A549 (cell line): Measurements from ENCODE around the gene ZNF727. TPM values are rescaled to one million over a fixed set of nuclear protein-coding genes. Genes with fewer than 3 reads are reported as not detected.
"Not testable (repeated sequence)": the region's sequence is repeated elsewhere in the genome, so short reads cannot be mapped to it uniquely, and the experiment has no call there.

ENCODE experiments used
- ATAC-seq, 2 experiments: fragments of 200-7000 bp in 1 of 2; fragments of >200 bp in 1 of 2; cut with Nextera tagmentation in 1 of 2; cut with Tn5 transposase in 1 of 2; 3 replicates each; pipeline versions ENCODE4 v1.8.0 to v1.9.1; 2018 to 2020; ENCODE audit warnings: mild to moderate bottlenecking in 1 of 2, moderate library complexity in 1 of 2
- CTCF ChIA-PET: fragments of 300-600 bp; sonication (Branson Sonifier 250); formaldehyde crosslinking; extraction: SDS; loops from one replicate; lab custom pipeline; 2021; ENCODE audit warnings: antibody characterized with exemption, inconsistent platforms; lab: Yijun Ruan, JAX
- POLR2A ChIA-PET: fragments of 350-600 bp; formaldehyde crosslinking; extraction: SDS; loops from one replicate; lab custom pipeline; 2021; ENCODE audit warnings: antibody characterized with exemption, inconsistent platforms; lab: Yijun Ruan, JAX
- DNase-seq, 2 experiments: peaks; one replicate each; pipeline versions ENCODE4 v3.0.0 to v3.0.0-alpha.2; 2011 to 2016; ENCODE audit warnings: low read depth in 1 of 2, low spot score in 1 of 2
- FAIRE-seq: peaks from 2 replicates; lab custom pipeline; 2011; peaks lifted over from hg19 to GRCh38; lab: Jason Lieb, UNC
- H3K27ac ChIP-seq, 2 experiments: fragments of >200 bp; sonication (Bioruptor Twin); formaldehyde crosslinking; 3 replicates each; pipeline ENCODE4 v1.5.1; 2016 to 2017
- H3K4me1 ChIP-seq: fragments of >200 bp; sonication (Bioruptor Twin); formaldehyde crosslinking; 3 replicates; pipeline ENCODE4 v1.6.1; 2016
- H3K4me2 ChIP-seq: fragments of >200 bp; sonication (Bioruptor Twin); formaldehyde crosslinking; 3 replicates; pipeline ENCODE4 v1.6.1; 2016
- H3K4me3 ChIP-seq: fragments of >200 bp; sonication (Bioruptor Twin); formaldehyde crosslinking; 3 replicates; pipeline ENCODE4 v1.5.1; 2016
- H3K9me3 ChIP-seq: fragments of >200 bp; sonication (Bioruptor Twin); formaldehyde crosslinking; 3 replicates; pipeline ENCODE4 v1.6.1; 2016
- CBX2 ChIP-seq: fragments of 200-600 bp; sonication (generic); IDR thresholded peaks from 2 replicates; pipeline ENCODE4 v1.6.1; 2016; ENCODE audit warnings: low read depth, mild to moderate bottlenecking, borderline replicate concordance
- EHF ChIP-seq: fragments of 250-450 bp; sonication (Bioruptor Pico); IDR thresholded peaks from 2 replicates; pipeline ENCODE4 v1.5.0; 2020; ENCODE audit warnings: mild to moderate bottlenecking
- EHMT2 ChIP-seq: fragments of 200-600 bp; sonication (generic); IDR thresholded peaks from 2 replicates; pipeline ENCODE4 v1.6.1; 2016; ENCODE audit warnings: antibody characterized with exemption, low read depth, mild to moderate bottlenecking, moderate library complexity
- EP300 ChIP-seq, 2 experiments: fragments of >200 bp; sonication (Bioruptor Twin); formaldehyde crosslinking; IDR thresholded peaks; 2 replicates in 1 of 2; 3 replicates in 1 of 2; pipeline ENCODE4 v1.6.1; 2016 to 2017
- FOXS1 ChIP-seq: fragments of 250-450 bp; sonication (Bioruptor Pico); IDR thresholded peaks from 2 replicates; pipeline ENCODE4 v1.5.0; 2020; ENCODE audit warnings: mild to moderate bottlenecking, moderate library complexity
- HDAC2 ChIP-seq: fragments of 200-600 bp; sonication (generic); IDR thresholded peaks from 2 replicates; pipeline ENCODE4 v1.6.1; 2016
- HEYL ChIP-seq: fragments of 250-450 bp; sonication (Bioruptor Pico); IDR thresholded peaks from 2 replicates; pipeline ENCODE4 v1.8.0; 2021; ENCODE audit warnings: mild to moderate bottlenecking, moderate library complexity
- HOXB13 ChIP-seq: fragments of 250-450 bp; sonication (Bioruptor Pico); IDR thresholded peaks from 2 replicates; pipeline ENCODE4 v1.5.0; 2020; ENCODE audit warnings: low read depth, mild to moderate bottlenecking, moderate library complexity
- HOXB5 ChIP-seq: fragments of 250-450 bp; sonication (Bioruptor Pico); IDR thresholded peaks from 2 replicates; pipeline ENCODE4 v1.5.0; 2020; ENCODE audit warnings: mild to moderate bottlenecking, moderate library complexity
- JUN ChIP-seq, 2 experiments: fragments of >200 bp; sonication (Bioruptor Twin); formaldehyde crosslinking; IDR thresholded peaks; 2 replicates in 1 of 2; 3 replicates in 1 of 2; pipeline ENCODE4 v1.6.1; 2016 to 2017
- JUNB ChIP-seq: fragments of >200 bp; sonication (Bioruptor Twin); formaldehyde crosslinking; IDR thresholded peaks from 2 replicates; pipeline ENCODE4 v1.6.1; 2016
- KDM1A ChIP-seq: fragments of 200-600 bp; sonication (generic); IDR thresholded peaks from 2 replicates; pipeline ENCODE4 v1.6.1; 2016; ENCODE audit warnings: low read depth, mild to moderate bottlenecking
- MAZ ChIP-seq: fragments of 150-350 bp; IDR thresholded peaks from 2 replicates; pipeline ENCODE4 v1.6.1; 2014; ENCODE audit warnings: antibody characterized with exemption, low read depth, low read length, borderline replicate concordance
- NFE2L2 ChIP-seq: fragments of 150-350 bp; conservative IDR thresholded peaks from 2 replicates; pipeline ENCODE4 v1.6.1; 2014; ENCODE audit warnings: low read length
- NPAS2 ChIP-seq: fragments of 250-450 bp; sonication (Bioruptor Pico); IDR thresholded peaks from 2 replicates; pipeline ENCODE4 v1.8.0; 2022; ENCODE audit warnings: mild to moderate bottlenecking, moderate library complexity, borderline replicate concordance
- POLR2A ChIP-seq: IDR thresholded peaks from 2 replicates; pipeline ENCODE4 v1.6.1; 2012; ENCODE audit warnings: mild to moderate bottlenecking, low read length
- POLR2AphosphoS2 ChIP-seq: conservative IDR thresholded peaks from 2 replicates; pipeline ENCODE4 v1.6.1; 2012; ENCODE audit warnings: low read length, improper control_type of control experiment, inconsistent platforms
- RCOR1 ChIP-seq: fragments of 150-350 bp; IDR thresholded peaks from 2 replicates; pipeline ENCODE4 v1.6.1; 2014; ENCODE audit warnings: antibody characterized with exemption, low read length, low read depth
- RNF2 ChIP-seq: fragments of 200-600 bp; sonication (generic); IDR thresholded peaks from 2 replicates; pipeline ENCODE4 v1.6.1; 2016; ENCODE audit warnings: low read depth, mild to moderate bottlenecking, antibody characterized with exemption, moderate library complexity, borderline replicate concordance
- TP53 ChIP-seq: fragments of 250-450 bp; sonication (Bioruptor Pico); IDR thresholded peaks from 2 replicates; pipeline ENCODE4 v1.5.0; 2021; ENCODE audit warnings: mild to moderate bottlenecking, moderate library complexity
- ZFP36 ChIP-seq: fragments of 450-650 bp; IDR thresholded peaks from 2 replicates; pipeline ENCODE4 v1.6.1; 2014; ENCODE audit warnings: borderline replicate concordance; ENCODE audit not compliant: partially characterized antibody
- WGBS: methylation state at CpG from one replicate; pipeline ENCODE4 v1.1.6; 2017; ENCODE audit errors: missing lambda C conversion rate; 5-methylcytosine and 5-hydroxymethylcytosine counted together
- polyA minus RNA-seq: library from RNA; depleted of rRNA, polyadenylated mRNA; stranded (reverse); fragments of >200 nt; gene quantifications from 2 replicates; pipeline ENCODE4 v1.2.3, GENCODE V29; 2011; rRNA and poly(A)+ RNA removed
- polyA plus RNA-seq, 4 experiments: library from polyadenylated mRNA; depleted of rRNA in 3 of 4; stranded (reverse); fragments of >200 nt; fragmentation: RNase III in 1 of 4; extraction: RNeasy Plus Mini Kit Qiagen cat#74134 plus additional on column Dnase treatment in 1 of 4; gene quantifications; 2 replicates in 3 of 4; 3 replicates in 1 of 4; pipeline ENCODE4 v1.2.3, GENCODE V29; 2011 to 2017
- TF ChIP-seq, protein P1 (sequence below): fragments of 250-450 bp; sonication (Bioruptor Pico); IDR thresholded peaks from 2 replicates; pipeline ENCODE4 v1.5.0; 2021; ENCODE audit warnings: mild to moderate bottlenecking, moderate library complexity, borderline replicate concordance
- TF ChIP-seq, protein P2 (sequence below): fragments of 150-350 bp; IDR thresholded peaks from 2 replicates; pipeline ENCODE4 v1.6.1; 2014; ENCODE audit warnings: low read depth, mild to moderate bottlenecking, low read length
- TF ChIP-seq, protein P3 (sequence below): fragments of 250-450 bp; sonication (Bioruptor Pico); IDR thresholded peaks from 2 replicates; pipeline ENCODE4 v1.5.0; 2020; ENCODE audit warnings: low read depth, mild to moderate bottlenecking, moderate library complexity

ZNF727 gene
- not detected in 2 replicates for polyA plus RNA-seq (2011; rRNA removed)
- polyA plus RNA-seq (2012; cell fraction: cytosol; rRNA removed) = not detected in 2 replicates
- polyA plus RNA-seq (2012; cell fraction: nucleus; rRNA removed) = not detected in 2 replicates
- polyA plus RNA-seq (2017; fragmentation: RNase III; extraction: RNeasy Plus Mini Kit Qiagen cat#74134 plus additional on column Dnase treatment) = not detected in 3 replicates
- polyA minus RNA-seq = not detected in 2 replicates

DNA sequence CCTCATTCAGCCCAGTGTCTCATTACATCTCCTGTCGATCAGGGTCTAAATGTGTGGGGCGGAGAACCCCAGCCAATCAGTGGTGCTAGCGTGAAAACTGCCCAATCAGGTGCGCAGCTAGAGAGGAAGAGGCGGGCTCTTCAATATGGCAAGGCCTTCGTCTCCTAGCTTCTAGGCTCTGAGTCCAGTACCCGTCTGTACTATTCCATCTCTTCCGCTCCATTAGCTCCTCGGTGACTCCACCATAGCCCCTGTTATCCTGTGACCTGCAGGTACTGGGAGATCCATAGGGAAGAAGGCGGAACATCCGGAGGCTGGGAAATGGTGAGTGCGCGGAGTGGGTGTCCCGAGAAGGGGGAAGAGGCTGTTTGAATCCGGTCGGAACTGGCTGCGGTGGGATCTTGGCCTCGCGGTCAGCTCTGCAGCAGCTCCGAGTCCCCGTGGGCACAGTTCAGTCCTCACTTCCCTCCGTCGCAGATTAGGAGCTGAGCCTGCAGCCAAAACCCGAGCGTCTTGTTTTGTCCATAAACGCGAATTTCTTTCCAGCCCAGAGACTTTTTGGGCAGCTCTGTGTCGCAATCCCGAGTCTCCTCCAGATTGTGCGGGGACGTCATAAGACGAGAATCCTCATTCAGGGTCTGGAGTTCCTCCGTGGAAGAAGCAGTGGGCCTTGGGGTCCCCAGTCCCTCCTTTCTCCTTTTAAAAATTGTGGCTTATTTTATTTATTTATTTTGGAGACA, at the start of gene ZNF727:
TSS of gene ZNF727 (plus strand) at position 134 of the 740 bp plus-strand sequence. CDS start at position 322, 188 bp downstream.
- Histone ChIP-seq H3K9me3 (peaks cover 3% of the 10 kb centered on the region; the same call in 1 of the 3 replicates), H3K4me1 (no peaks in the 10 kb centered on the region), H3K4me2 (no peak within 1 kb of the TSS), H3K27ac (no peak within 1 kb of the TSS), H3K4me3 (no peak within 1 kb of the TSS)
- ChIA-PET POLR2A (no interaction called here), CTCF (no interaction called here)
- WGBS = 27% methylated on average over 33 of the region's 33 CpGs
- FAIRE-seq (no peak), ATAC-seq (no peak), DNase-seq (no peak)
- TF ChIP-seq JUN (IDR thresholded peaks at IDR 0.05) = no peak
- TF ChIP-seq CBX2 = no peak
- TF ChIP-seq KDM1A = no peak
- TF ChIP-seq JUNB = no peak
- no peak for TF ChIP-seq MAZ
- TF ChIP-seq HOXB13 (CRISPR knock-in tag) = no peak
- TF ChIP-seq EP300 (IDR thresholded peaks at IDR 0.05) = no peak
- no peak for TF ChIP-seq POLR2AphosphoS2
- no peak for TF ChIP-seq HOXB5 (CRISPR knock-in tag)
- TF ChIP-seq HEYL (CRISPR knock-in tag) = no peak
- TF ChIP-seq, protein P1, sequence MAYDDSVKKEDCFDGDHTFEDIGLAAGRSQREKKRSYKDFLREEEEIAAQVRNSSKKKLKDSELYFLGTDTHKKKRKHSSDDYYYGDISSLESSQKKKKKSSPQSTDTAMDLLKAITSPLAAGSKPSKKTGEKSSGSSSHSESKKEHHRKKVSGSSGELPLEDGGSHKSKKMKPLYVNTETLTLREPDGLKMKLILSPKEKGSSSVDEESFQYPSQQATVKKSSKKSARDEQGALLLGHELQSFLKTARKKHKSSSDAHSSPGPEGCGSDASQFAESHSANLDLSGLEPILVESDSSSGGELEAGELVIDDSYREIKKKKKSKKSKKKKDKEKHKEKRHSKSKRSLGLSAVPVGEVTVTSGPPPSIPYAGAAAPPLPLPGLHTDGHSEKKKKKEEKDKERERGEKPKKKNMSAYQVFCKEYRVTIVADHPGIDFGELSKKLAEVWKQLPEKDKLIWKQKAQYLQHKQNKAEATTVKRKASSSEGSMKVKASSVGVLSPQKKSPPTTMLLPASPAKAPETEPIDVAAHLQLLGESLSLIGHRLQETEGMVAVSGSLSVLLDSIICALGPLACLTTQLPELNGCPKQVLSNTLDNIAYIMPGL = no peak

DNA sequence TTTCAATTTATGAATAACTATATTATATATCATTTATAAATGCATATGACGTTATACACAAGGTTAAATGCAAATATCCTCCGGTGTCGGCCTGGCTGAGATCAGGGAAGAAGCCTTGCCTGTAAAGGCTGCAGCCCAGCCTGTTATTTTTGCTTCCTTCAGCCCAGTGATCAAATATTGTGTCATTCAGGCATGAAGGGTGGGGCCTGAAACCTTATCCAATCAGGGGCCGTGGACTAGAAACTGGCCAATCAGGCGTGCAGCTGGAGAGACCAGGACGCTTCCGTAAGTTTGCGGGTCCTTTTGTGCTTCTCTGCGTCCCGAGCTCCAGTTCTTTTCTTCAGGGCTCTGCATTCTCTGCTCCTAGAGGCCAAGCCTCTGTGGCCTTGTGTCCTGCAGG, 46.7 kb upstream of the ZNF727 start, which contains the start of gene ZNF722:
TSS of gene ZNF722 (plus strand) at position 301 of the 400 bp plus-strand sequence. CDS start 113 bp downstream, outside the sequence.
- Histone ChIP-seq H3K4me1 (no peaks in the 10 kb centered on the region), H3K4me3 (no peak within 1 kb of the TSS), H3K4me2 (no peak within 1 kb of the TSS)
- WGBS = 40% methylated on average over 10 of the region's 10 CpGs
- CTCF ChIA-PET = no interaction called here
- ATAC-seq = no peak
- TF ChIP-seq TP53 (CRISPR knock-in tag) (no peak), FOXS1 (CRISPR knock-in tag) (no peak), HEYL (CRISPR knock-in tag) (no peak), EHF (CRISPR knock-in tag) (no peak)
- TF ChIP-seq, all 56 proteins: peak for 0
- Histone ChIP-seq H3K27ac (no peak within 1 kb of the TSS), H3K9me3 (peaks cover 14% of the 10 kb centered on the region; the same call in 2 of the 3 replicates)
- DNase-seq = no peak
- POLR2A ChIA-PET = no interaction called here
- FAIRE-seq = no peak

DNA sequence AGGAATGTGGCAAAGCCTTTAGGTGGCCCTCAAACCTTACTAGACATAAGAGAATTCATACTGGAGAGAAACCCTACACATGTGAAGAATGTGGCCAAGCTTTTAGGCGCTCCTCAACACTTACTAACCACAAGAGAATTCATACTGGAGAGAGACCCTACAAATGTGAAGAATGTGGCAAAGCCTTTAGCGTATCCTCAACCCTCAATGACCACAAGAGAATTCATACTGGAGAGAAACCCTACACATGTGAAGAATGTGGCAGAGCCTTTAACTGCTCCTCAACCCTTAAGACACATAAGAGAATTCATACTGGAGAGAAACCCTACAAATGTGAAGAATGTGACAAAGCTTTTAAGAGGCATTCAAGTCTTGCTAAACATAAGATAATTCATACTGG, 29.7 kb upstream of the ZNF727 start:
- WGBS = 22% methylated on average over 2 of the region's 2 CpGs
- DNase-seq, H3K4me3 ChIP-seq, FAIRE-seq, CTCF ChIA-PET, POLR2A ChIA-PET, H3K4me2 ChIP-seq, H3K27ac ChIP-seq, ATAC-seq, H3K4me1 ChIP-seq: not testable (repeated sequence)
- H3K9me3 ChIP-seq = peaks cover 23% of the 10 kb centered on the region

DNA sequence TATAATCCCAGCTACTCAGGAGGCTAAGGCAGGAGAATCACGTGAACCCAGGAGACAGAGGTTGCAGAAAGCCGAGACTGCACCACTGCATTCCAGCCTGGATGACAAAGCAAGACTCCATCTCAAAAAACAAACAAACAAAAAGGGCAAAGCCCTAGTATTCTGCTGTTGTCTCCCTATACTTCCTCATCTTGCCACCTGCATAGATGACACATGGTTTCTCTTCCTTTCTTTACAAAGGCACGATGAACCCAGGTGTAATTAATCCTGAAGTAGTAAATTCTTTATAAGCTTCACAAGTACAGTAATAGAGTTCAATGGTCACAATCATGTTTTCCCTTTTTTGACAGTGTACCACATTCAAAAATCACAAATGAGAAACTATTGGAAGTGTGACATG, 9.8 kb upstream of the ZNF727 start:
- DNase-seq (no peak), ATAC-seq (no peak), FAIRE-seq (no peak)
- CTCF ChIA-PET = no interaction called here
- 4% methylated on average over 3 of the region's 3 CpGs for WGBS
- Histone ChIP-seq H3K4me3 (no peak overlapping the region), H3K9me3 (peaks cover 10% of the 10 kb centered on the region; the same call in 1 of the 3 replicates), H3K4me1 (no peaks in the 10 kb centered on the region)
- TF ChIP-seq NFE2L2 (no peak), HOXB5 (CRISPR knock-in tag) (no peak), EHMT2 (no peak), RNF2 (no peak), KDM1A (no peak), ZFP36 (no peak), POLR2A (no peak), POLR2AphosphoS2 (no peak), JUN (IDR thresholded peaks at IDR 0.05) (no peak), HDAC2 (no peak), HEYL (CRISPR knock-in tag) (no peak), NPAS2 (CRISPR knock-in tag) (no peak), RCOR1 (no peak), TP53 (CRISPR knock-in tag) (no peak)
- TF ChIP-seq, protein P2, sequence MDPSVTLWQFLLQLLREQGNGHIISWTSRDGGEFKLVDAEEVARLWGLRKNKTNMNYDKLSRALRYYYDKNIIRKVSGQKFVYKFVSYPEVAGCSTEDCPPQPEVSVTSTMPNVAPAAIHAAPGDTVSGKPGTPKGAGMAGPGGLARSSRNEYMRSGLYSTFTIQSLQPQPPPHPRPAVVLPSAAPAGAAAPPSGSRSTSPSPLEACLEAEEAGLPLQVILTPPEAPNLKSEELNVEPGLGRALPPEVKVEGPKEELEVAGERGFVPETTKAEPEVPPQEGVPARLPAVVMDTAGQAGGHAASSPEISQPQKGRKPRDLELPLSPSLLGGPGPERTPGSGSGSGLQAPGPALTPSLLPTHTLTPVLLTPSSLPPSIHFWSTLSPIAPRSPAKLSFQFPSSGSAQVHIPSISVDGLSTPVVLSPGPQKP = no peak
- TF ChIP-seq, protein P3, sequence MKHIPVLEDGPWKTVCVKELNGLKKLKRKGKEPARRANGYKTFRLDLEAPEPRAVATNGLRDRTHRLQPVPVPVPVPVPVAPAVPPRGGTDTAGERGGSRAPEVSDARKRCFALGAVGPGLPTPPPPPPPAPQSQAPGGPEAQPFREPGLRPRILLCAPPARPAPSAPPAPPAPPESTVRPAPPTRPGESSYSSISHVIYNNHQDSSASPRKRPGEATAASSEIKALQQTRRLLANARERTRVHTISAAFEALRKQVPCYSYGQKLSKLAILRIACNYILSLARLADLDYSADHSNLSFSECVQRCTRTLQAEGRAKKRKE (CRISPR knock-in tag) = no peak
- TF ChIP-seq, all 56 proteins: peak for 0
- POLR2A ChIA-PET = no interaction called here
- Histone ChIP-seq H3K27ac (no peak overlapping the region), H3K4me2 (no peak overlapping the region)
